ENCODE measurements around the gene GJB3.
"Not testable (repeated sequence)": the region's sequence is repeated elsewhere in the genome, so short reads cannot be mapped to it uniquely, and the experiment has no call there.

GJB3 gene

GRCh38 chr1:34781071-34781843 is at the start of gene GJB3:
Gene GJB3 (plus strand): TSS chr1:34781214. CDS start chr1:34784763, 3,549 bp downstream.
- no peak for FAIRE-seq

- not testable (repeated sequence) for FAIRE-seq
Measured at GRCh38 chr1:34732831-34733230, 48.2 kb upstream of the GJB3 start.

GRCh38 chr1:34736692-34737091 is 44.3 kb upstream of the GJB3 start:
- no peak for FAIRE-seq

GRCh38 chr1:34737236-34737635 is 43.8 kb upstream of the GJB3 start:
- FAIRE-seq: not testable (repeated sequence)

GRCh38 chr1:34739613-34740012 is 41.4 kb upstream of the GJB3 start:
- FAIRE-seq: no peak

GRCh38 chr1:34740161-34740868 is 40.7 kb upstream of the GJB3 start:
- no peak for FAIRE-seq

- no peak for FAIRE-seq
Measured at GRCh38 chr1:34742667-34743270, 38.2 kb upstream of the GJB3 start.

GRCh38 chr1:34743775-34744174 is 37.2 kb upstream of the GJB3 start:
- no peak for FAIRE-seq

- FAIRE-seq: no peak
Measured at GRCh38 chr1:34744851-34745250, 36.2 kb upstream of the GJB3 start.

- FAIRE-seq: no peak
Measured at GRCh38 chr1:34745666-34746065, 35.3 kb upstream of the GJB3 start.

- FAIRE-seq: no peak
Measured at GRCh38 chr1:34746101-34746500, 34.9 kb upstream of the GJB3 start.

GRCh38 chr1:34746785-34747637 is 34.0 kb upstream of the GJB3 start:
- no peak for FAIRE-seq

GRCh38 chr1:34747638-34747941 is 33.4 kb upstream of the GJB3 start:
- FAIRE-seq: no peak

GRCh38 chr1:34749992-34750391 is 31.0 kb upstream of the GJB3 start:
- no peak for FAIRE-seq

GRCh38 chr1:34750610-34751009 is 30.4 kb upstream of the GJB3 start:
- FAIRE-seq: no peak

GRCh38 chr1:34753163-34753562 is 27.9 kb upstream of the GJB3 start:
- FAIRE-seq: no peak

- no peak for FAIRE-seq
Measured at GRCh38 chr1:34754964-34755637, 25.9 kb upstream of the GJB3 start, which contains the start of gene GJB5. Gene GJB5 (plus strand): TSS chr1:34755047. CDS start chr1:34757331, 2,284 bp downstream.

GRCh38 chr1:34755961-34756360 is 25.1 kb upstream of the GJB3 start:
- no peak for FAIRE-seq

GRCh38 chr1:34757386-34757785 is 23.6 kb upstream of the GJB3 start:
- FAIRE-seq: no peak

GRCh38 chr1:34758751-34759150 is 22.3 kb upstream of the GJB3 start:
- FAIRE-seq: no peak

GRCh38 chr1:34759503-34760357 is 21.3 kb upstream of the GJB3 start, which contains the start of gene GJB4:
Gene GJB4 (plus strand): TSS chr1:34759740. CDS start chr1:34761255, 1,515 bp downstream.
- no peak for FAIRE-seq
